Activated naive CD4-positive, alpha-beta T cell treated with anti-CD3 and anti-CD28 coated beads, Interleukin-2, amount 10 ng/mL, durations not matched to agents 7 days and 5 days (primary cell): Measurements from ENCODE around the gene SLC12A6.
"Not testable (repeated sequence)": the region's sequence is repeated elsewhere in the genome, so short reads cannot be mapped to it uniquely, and the experiment has no call there.

Source experiments
- CTCF ChIA-PET: fragments of 350-600 bp; sonication (Branson Sonifier 250); formaldehyde crosslinking; loops from one replicate; lab custom pipeline; 2021; ENCODE audit warnings: antibody characterized with exemption; lab: Charles Lee
- DNase-seq: peaks from one replicate; pipeline ENCODE4 v3.0.0-alpha.2; 2020
- H3K27ac Mint-ChIP-seq: one replicate; pipeline ENCODE4 v1.8.0; 2021; ENCODE audit warnings: mild to moderate bottlenecking, moderate library complexity, mixed read lengths
- H3K27me3 Mint-ChIP-seq: one replicate; pipeline ENCODE4 v1.8.0; 2021; ENCODE audit warnings: mild to moderate bottlenecking, mixed read lengths
- H3K36me3 Mint-ChIP-seq: one replicate; pipeline ENCODE4 v1.8.0; 2021; ENCODE audit warnings: mixed read lengths
- H3K4me1 Mint-ChIP-seq: one replicate; pipeline ENCODE4 v1.8.0; 2021; ENCODE audit warnings: mixed read lengths
- H3K4me3 Mint-ChIP-seq: one replicate; pipeline ENCODE4 v1.8.0; 2021; ENCODE audit warnings: mild to moderate bottlenecking, moderate library complexity, mixed read lengths
- H3K9me3 Mint-ChIP-seq: one replicate; pipeline ENCODE4 v1.8.0; 2021; ENCODE audit warnings: mixed read lengths

Gene SLC12A6

DNA sequence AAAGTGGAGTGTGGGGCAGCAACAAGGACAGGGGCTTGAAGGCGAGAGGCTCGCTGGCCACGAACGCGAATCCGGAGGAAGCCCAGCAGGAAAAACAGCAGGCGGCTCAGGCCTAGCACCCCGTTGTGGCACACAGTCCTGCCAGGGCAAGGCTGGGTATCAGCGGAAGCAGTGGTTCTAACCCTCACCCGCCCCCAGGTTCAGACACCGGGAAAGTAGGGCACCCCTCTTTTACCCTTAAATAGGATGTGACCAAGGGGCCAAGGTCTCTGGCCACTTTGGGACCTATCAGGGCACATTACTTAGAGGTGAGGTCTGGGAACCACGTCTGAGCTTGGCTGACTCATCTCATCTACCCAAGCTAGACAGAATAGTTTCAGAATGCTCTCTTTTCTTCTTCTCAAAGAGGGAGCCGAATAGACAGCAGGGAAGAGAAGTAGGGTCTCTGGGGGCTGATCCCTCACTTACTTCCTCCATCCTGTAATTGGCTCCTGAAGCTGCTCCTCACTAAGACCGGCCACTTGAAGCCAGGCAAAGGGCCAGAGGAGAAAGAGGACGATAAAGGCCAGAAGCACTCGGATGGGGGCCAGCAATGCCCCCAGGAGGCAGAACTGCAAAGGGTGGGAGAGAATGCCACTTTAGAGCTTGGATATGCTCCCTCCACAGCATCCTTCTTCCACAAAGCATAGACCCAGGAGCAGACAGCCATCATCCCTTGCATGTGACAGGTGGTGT lies 27.7 kb upstream of the SLC12A6 start:
- CTCF ChIA-PET, result interaction anchor here (1.0 to 4.1 kb wide), 6 partner anchors 11 to 303 kb away, joined by 3 to 49 read pairs (median 8); partner anchors contain the start of genes NOP10 and NUTM1
- H3K4me3 Mint-ChIP-seq, result peak overlapping the region; percentile 88
- H3K36me3 Mint-ChIP-seq, result peaks cover 30% of the 10 kb centered on the region
- H3K27me3 Mint-ChIP-seq, result no peaks in the 10 kb centered on the region
- H3K27ac Mint-ChIP-seq, result peak overlapping the region; percentile 10
- no peaks in the 10 kb centered on the region for H3K9me3 Mint-ChIP-seq
- no peak for DNase-seq
- H3K4me1 Mint-ChIP-seq, result peaks cover 56% of the 10 kb centered on the region

DNA sequence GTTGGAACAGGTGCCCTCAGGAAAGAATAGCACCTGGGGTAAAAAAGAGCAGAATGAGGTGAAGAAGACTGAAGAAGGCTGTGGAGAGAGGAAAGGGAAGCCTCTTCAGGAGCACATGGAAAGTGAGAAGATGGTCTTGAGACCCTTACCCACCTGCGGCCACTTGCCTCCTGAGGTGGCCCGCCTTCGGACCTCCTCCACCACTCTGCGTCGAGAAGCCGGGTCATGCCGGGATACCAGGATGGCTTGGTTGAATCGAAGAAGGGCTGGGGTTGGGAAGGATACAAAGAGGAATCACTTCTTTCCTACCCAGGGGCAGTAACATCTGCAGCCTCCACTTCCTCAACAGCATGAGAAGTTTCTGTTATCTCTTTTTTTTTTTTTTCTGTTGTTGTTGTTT lies 26.5 kb upstream of the SLC12A6 start:
- CTCF ChIA-PET, result no interaction called here
- DNase-seq, result no peak
- H3K4me1 Mint-ChIP-seq, result peaks cover 49% of the 10 kb centered on the region
- no peaks in the 10 kb centered on the region for H3K27me3 Mint-ChIP-seq
- no peaks in the 10 kb centered on the region for H3K9me3 Mint-ChIP-seq
- no peak overlapping the region for H3K27ac Mint-ChIP-seq
- H3K4me3 Mint-ChIP-seq, result no peak overlapping the region
- H3K36me3 Mint-ChIP-seq, result peaks cover 40% of the 10 kb centered on the region

DNA sequence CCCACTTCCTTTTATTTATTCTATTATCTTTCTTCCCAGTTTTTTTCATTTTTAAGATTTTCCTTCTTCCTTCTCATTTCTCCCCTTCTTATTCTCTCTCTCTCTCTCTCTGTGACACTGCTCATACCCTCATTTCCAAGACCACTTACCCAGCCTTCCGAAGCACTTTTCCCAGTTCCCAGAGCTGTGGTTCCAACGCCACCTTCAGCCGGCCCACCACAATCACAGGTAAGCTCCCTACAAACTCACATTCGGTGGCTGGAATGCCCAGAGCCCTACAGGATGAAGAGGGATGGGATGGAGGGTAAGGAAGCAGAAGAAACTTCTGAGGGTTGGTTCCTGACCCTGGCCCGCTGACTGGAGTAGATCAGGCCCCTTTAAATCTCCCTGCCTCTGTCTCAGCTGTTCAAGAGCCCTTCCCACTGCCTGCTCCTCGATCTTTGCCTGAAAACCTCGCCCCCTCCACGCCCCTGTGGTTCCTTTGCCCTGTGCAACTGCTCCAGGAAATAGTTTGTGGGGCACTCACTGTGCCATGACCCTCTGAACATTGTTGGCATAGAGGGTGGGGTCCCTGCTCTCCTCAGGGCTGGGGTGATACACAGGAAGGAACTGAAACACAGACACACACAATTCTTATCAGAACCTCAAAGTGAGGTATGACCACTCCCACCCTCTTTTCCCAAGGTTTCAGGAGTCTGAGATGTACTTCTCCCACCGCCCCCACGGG lies 24.6 kb upstream of the SLC12A6 start:
- CTCF ChIA-PET, result no interaction called here
- H3K36me3 Mint-ChIP-seq, result peaks cover 48% of the 10 kb centered on the region
- peaks cover 37% of the 10 kb centered on the region for H3K4me1 Mint-ChIP-seq
- DNase-seq, result no peak
- H3K4me3 Mint-ChIP-seq, result no peak overlapping the region
- no peaks in the 10 kb centered on the region for H3K27me3 Mint-ChIP-seq
- H3K27ac Mint-ChIP-seq, result peak overlapping the region; percentile 35
- H3K9me3 Mint-ChIP-seq, result no peaks in the 10 kb centered on the region

DNA sequence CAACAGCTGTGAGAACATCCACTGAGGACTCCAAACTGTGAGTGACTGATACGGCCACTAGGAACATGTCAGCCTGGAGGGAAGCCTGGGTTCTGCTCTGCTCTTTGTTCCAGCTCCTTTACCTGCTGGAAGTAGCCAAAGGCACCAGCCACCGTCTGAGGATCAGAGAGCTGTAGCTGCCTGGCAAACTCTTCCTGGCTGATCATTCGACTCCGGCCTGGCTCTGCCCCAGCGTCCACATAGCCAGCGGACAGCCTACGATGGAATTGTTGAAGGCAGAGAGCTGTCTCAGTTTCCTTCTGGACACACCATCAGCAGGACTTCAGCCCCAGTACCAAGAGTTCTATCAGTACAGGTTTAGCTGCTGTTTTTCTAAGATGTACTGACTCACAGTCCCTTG lies 23.7 kb upstream of the SLC12A6 start:
- no peaks in the 10 kb centered on the region for H3K9me3 Mint-ChIP-seq
- H3K27ac Mint-ChIP-seq, result no peak overlapping the region
- no peaks in the 10 kb centered on the region for H3K27me3 Mint-ChIP-seq
- no peak overlapping the region for H3K4me3 Mint-ChIP-seq
- DNase-seq, result no peak
- H3K36me3 Mint-ChIP-seq, result peaks cover 51% of the 10 kb centered on the region
- CTCF ChIA-PET, result no interaction called here
- H3K4me1 Mint-ChIP-seq, result peaks cover 36% of the 10 kb centered on the region

DNA sequence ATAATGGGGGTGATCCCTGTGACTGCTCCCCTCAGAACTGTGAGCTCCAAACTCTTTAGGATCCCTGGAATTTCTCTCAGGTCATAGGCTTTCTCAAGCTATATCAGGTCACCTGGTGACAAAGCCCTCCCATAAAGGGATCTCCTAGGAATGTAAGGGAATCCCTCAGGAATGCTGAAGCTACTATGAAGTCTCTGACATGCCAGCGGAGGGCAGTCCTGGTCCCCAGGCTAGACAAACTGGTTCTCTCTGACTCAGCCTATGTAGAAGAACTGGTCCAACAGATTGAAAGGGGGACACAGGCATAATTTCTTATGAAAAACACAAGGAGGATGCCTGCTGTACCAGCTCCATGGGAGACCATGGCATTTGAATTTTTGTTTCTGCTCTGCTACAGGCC lies 22.7 kb upstream of the SLC12A6 start:
- H3K4me1 Mint-ChIP-seq, result peaks cover 27% of the 10 kb centered on the region
- CTCF ChIA-PET, result interaction anchor here (0.8 to 1.8 kb wide), 3 partner anchors 7 to 250 kb away, joined by 3 to 5 read pairs (median 4); no protein-coding TSS in a partner anchor
- H3K4me3 Mint-ChIP-seq, result no peak overlapping the region
- H3K27me3 Mint-ChIP-seq, result no peaks in the 10 kb centered on the region
- no peaks in the 10 kb centered on the region for H3K9me3 Mint-ChIP-seq
- H3K36me3 Mint-ChIP-seq, result peaks cover 51% of the 10 kb centered on the region
- H3K27ac Mint-ChIP-seq, result no peak overlapping the region
- no peak for DNase-seq

DNA sequence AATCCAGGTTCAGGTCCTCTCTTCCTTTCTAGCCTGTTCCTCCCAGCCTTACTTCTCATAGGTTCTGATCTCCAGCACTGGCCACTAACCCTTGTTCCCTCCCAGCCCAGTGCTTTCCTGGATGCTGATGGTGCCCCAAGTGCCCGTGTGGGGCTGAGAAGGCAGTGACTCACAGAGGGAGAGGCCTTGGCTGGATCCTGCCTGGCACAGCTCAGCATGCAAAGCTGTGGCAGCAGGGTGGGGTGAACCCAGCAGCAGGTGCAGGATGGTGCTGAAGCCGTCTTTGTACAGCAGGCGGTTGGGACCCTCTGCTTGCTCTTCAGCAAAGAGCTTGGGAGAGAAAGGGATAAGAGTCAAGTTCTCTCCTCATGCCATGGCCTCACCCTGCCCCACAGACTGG lies 21.8 kb upstream of the SLC12A6 start:
- DNase-seq, result no peak
- Mint-ChIP-seq H3K36me3 (peaks cover 51% of the 10 kb centered on the region), H3K4me1 (peaks cover 18% of the 10 kb centered on the region), H3K27ac (no peak overlapping the region), H3K9me3 (no peaks in the 10 kb centered on the region), H3K27me3 (no peaks in the 10 kb centered on the region), H3K4me3 (no peak overlapping the region)
- CTCF ChIA-PET, result interaction anchor here (0.7 to 1.8 kb wide), 4 partner anchors 8 to 249 kb away, joined by 3 to 5 read pairs (median 4); partner anchors contain the start of gene NOP10

DNA sequence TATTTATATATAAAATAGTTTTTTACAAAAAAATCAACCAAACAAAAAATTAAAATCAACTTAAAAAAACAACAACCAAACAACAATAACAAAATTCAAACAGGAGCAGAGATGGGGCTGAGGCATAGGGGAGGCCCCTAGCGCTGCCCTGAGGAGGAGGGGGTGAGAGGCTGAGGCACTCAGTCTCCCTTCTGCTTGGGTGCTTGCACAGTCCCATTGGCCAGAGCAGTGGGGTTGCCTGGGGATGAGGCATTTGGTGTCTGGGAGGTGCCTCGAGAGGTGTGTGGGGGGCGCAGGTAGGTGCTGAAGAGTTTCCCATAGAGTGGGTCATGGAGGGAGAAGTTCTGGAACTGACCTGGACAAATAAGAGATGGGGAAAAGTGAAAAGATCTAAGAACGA lies 21.4 kb upstream of the SLC12A6 start:
- Mint-ChIP-seq H3K4me3 (no peak overlapping the region), H3K36me3 (peaks cover 51% of the 10 kb centered on the region), H3K27ac (no peak overlapping the region), H3K9me3 (no peaks in the 10 kb centered on the region), H3K4me1 (peaks cover 18% of the 10 kb centered on the region), H3K27me3 (no peaks in the 10 kb centered on the region)
- CTCF ChIA-PET, result interaction anchor here (1.3 kb wide), 1 partner anchor 9 kb away, joined by 3 read pairs; no protein-coding TSS in a partner anchor
- DNase-seq, result no peak

DNA sequence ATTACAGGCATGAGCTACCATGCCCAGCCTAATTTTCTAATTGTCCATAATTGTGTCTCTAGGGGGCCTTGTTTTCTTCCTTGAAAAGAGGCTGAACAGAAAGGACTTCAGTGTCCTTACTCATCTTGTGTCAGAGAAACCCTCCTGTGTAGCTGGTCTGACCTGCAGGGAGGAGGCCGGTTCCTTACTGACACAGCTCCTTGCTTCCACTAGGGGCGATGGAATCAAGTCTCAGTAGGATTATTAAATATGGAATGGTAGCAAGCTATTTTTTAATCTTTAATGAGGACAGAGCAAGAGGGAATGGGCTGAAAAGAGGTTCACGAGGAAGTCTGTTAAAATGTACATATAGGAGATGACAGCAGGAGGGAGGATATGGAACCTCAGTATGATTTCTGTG lies 20.8 kb upstream of the SLC12A6 start:
- H3K27me3 Mint-ChIP-seq, result no peaks in the 10 kb centered on the region
- peaks cover 13% of the 10 kb centered on the region for H3K4me1 Mint-ChIP-seq
- peaks cover 49% of the 10 kb centered on the region for H3K36me3 Mint-ChIP-seq
- no peak overlapping the region for H3K27ac Mint-ChIP-seq
- DNase-seq, result no peak
- CTCF ChIA-PET, result interaction anchor here (1.3 kb wide), 1 partner anchor 10 kb away, joined by 3 read pairs; no protein-coding TSS in a partner anchor
- no peaks in the 10 kb centered on the region for H3K9me3 Mint-ChIP-seq
- no peak overlapping the region for H3K4me3 Mint-ChIP-seq

DNA sequence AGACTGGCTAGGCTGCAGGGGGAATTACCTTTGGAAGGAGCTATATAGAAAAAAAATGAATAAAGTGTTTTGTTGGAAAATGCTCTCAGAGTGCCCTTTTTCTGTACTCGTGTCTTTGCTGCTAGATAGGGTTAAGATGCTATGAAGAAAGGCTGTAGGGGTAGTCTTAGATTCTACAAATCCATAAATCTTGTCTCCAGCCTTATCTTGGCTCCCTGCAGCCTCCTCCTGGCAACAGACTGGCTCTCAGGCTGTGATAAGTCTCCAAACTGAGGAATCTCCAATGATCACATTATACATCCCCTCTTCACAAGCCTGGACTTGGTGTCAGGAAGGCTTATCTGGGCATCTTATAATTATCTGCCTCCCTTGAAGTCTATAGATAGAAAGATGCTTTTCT lies 20.1 kb upstream of the SLC12A6 start:
- H3K9me3 Mint-ChIP-seq, result no peaks in the 10 kb centered on the region
- no peak overlapping the region for H3K4me3 Mint-ChIP-seq
- peaks cover 7% of the 10 kb centered on the region for H3K4me1 Mint-ChIP-seq
- no peak for DNase-seq
- peaks cover 42% of the 10 kb centered on the region for H3K36me3 Mint-ChIP-seq
- CTCF ChIA-PET, result interaction anchor here (1.3 kb wide), 1 partner anchor 10 kb away, joined by 3 read pairs; no protein-coding TSS in a partner anchor
- no peaks in the 10 kb centered on the region for H3K27me3 Mint-ChIP-seq
- no peak overlapping the region for H3K27ac Mint-ChIP-seq

DNA sequence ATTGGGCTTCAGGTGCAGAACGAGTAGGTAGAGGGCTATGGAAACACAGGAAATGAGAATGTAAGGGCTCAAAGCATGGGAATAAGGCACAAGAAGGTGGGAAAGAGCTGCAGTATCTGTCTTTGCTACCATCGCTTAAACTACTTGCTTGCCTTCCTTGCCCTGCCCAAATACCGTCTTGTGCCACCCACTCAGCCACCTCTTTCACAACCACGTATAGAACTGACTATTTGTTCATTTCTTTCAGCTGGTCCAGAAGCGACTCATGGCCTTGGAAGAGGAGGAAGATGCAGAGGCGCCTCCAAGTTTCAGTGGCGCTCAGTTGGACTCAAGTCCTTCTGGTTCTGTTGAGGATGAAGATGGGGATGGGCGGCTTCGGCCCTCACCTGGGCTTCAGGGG lies 17.7 kb upstream of the SLC12A6 start:
- Mint-ChIP-seq H3K27ac (no peak overlapping the region), H3K27me3 (no peaks in the 10 kb centered on the region), H3K36me3 (peaks cover 21% of the 10 kb centered on the region), H3K4me3 (no peak overlapping the region), H3K9me3 (no peaks in the 10 kb centered on the region), H3K4me1 (no peaks in the 10 kb centered on the region)
- DNase-seq, result no peak
- CTCF ChIA-PET, result interaction anchor here (2.0 kb wide), 1 partner anchor 11 kb away, joined by 11 read pairs; the partner anchor contains the start of gene LPCAT4

DNA sequence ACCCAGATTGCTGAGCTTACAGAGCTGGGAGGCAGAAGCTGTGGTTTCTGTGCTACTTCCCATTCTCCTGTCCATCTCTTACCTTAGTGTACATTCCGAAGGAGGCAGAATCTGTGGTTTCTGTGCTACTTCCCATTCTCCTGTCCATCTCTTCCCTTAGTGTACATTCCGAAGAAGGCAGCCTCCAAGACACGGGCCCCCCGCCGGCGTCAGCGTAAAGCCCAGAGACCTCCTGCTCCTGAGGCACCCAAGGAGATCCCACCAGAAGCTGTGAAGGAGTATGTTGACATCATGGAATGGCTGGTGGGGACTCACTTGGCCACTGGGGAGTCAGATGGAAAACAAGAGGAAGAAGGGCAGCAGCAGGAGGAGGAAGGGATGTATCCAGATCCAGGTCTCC lies 16.7 kb upstream of the SLC12A6 start:
- no peaks in the 10 kb centered on the region for H3K27me3 Mint-ChIP-seq
- no peak overlapping the region for H3K4me3 Mint-ChIP-seq
- CTCF ChIA-PET, result interaction anchor here (2.0 kb wide), 1 partner anchor 12 kb away, joined by 11 read pairs; the partner anchor contains the start of gene LPCAT4
- no peak for DNase-seq
- no peaks in the 10 kb centered on the region for H3K9me3 Mint-ChIP-seq
- no peaks in the 10 kb centered on the region for H3K4me1 Mint-ChIP-seq
- peaks cover 14% of the 10 kb centered on the region for H3K36me3 Mint-ChIP-seq
- H3K27ac Mint-ChIP-seq, result no peak overlapping the region

DNA sequence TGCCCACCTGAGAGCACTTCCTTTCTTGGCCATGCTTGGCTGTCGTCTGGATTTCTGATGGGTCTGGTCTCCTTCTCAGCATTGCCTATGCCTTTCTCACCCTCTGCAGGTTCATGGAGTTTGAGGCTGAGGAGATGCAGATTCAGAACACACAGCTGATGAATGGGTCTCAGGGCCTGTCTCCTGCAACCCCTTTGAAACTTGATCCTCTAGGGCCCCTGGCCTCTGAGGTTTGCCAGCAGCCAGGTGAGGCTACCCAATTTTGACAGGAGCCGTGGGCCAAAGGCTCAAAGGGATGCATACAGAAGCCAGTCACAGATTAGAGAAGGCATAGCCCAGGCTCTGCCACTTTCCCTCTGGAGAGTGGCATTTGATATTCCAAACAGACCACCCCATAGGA lies 16.0 kb upstream of the SLC12A6 start:
- H3K36me3 Mint-ChIP-seq, result peaks cover 9% of the 10 kb centered on the region
- DNase-seq, result no peak
- CTCF ChIA-PET, result interaction anchor here (2.0 kb wide), 1 partner anchor 13 kb away, joined by 11 read pairs; the partner anchor contains the start of gene LPCAT4
- H3K4me1 Mint-ChIP-seq, result no peaks in the 10 kb centered on the region
- no peak overlapping the region for H3K4me3 Mint-ChIP-seq
- H3K27ac Mint-ChIP-seq, result no peak overlapping the region
- H3K27me3 Mint-ChIP-seq, result no peaks in the 10 kb centered on the region
- no peaks in the 10 kb centered on the region for H3K9me3 Mint-ChIP-seq

DNA sequence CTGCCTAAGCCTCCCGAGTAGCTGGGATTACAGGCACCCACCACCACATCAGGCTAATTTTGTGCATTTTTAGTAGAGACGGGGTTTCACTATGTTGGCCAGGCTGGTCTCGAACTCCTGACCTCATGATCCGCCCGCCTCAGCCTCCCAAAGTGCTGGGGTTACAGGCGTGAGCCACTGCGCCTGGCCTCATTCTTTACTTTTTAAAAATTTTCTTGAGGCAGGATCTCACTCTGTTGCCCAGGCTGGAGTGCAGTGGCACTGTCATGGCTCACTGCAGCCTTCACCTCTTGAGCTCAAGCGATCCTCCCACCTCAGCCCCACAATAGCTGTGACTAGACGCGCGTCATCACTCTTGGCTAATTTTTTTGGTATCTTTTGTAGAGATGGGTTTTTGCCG lies 15.4 kb upstream of the SLC12A6 start:
- H3K4me3 Mint-ChIP-seq, H3K9me3 Mint-ChIP-seq, H3K27ac Mint-ChIP-seq, DNase-seq, H3K4me1 Mint-ChIP-seq, CTCF ChIA-PET, H3K27me3 Mint-ChIP-seq, H3K36me3 Mint-ChIP-seq: not testable (repeated sequence)

DNA sequence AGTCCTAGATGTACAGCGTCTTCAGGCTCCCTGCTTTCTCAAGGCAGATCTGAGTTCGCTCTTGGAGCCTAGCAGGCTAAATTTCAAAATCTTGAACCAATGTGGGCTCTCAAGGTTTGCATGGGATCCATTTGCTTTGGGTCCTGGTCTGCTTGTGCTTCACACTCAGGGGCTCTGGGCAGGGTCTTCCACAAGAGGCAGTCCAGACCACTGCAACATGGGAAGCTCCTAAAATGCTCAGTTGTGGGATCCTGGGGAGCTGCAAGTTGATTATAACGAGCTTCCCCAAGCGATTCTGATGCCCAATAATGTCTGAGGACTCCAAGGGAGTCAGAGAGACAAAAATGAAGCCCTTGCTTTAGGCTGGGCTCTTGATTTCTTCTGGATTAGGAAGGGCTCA lies 12.2 kb upstream of the SLC12A6 start:
- no peak for DNase-seq
- Mint-ChIP-seq H3K36me3 (no peaks in the 10 kb centered on the region), H3K27ac (no peak overlapping the region), H3K27me3 (peaks cover 18% of the 10 kb centered on the region), H3K4me1 (no peaks in the 10 kb centered on the region), H3K9me3 (no peaks in the 10 kb centered on the region), H3K4me3 (no peak overlapping the region)
- CTCF ChIA-PET, result interaction anchor here (0.6 kb wide), 1 partner anchor 19 kb away, joined by 4 read pairs; no protein-coding TSS in a partner anchor
